ENCODE measurements around the gene KIT.

KIT gene

GRCh38 chr4:54716478-54717065 lies 58.8 kb downstream of the KIT start:
- DNase-seq (ENCODE audit: low spot score): no peak
- no peak for TF ChIP-seq CTCF (IDR thresholded peaks at IDR 0.05)
- Histone ChIP-seq H3K4me3 (no peak overlapping the region), H3K27ac (no peak overlapping the region)

DNA sequence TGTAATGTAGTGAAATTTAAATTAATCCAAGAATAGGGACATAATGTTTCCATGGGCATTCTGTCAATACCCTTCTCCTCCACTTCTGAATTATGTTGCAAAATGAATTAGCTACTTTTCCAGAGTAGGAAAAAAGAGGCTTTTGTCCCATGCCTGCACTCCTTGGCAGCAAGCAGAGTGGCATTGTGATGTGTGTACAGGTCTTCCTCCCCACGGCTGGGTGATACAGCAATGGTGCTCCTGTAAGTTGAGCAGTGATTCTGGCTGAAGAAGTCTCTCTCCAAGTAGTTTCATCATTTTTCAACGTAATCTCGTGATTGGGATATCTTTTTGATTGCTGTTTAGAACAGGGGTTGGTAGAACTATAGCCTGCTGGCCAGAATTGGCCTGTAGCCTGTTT lies 59.9 kb downstream of the KIT start:
- no peak overlapping the region for H3K4me3 ChIP-seq
- no peak for DNase-seq (ENCODE audit: low spot score)
- no peak for TF ChIP-seq CTCF (IDR thresholded peaks at IDR 0.05)
- H3K27ac ChIP-seq: no peak overlapping the region

DNA sequence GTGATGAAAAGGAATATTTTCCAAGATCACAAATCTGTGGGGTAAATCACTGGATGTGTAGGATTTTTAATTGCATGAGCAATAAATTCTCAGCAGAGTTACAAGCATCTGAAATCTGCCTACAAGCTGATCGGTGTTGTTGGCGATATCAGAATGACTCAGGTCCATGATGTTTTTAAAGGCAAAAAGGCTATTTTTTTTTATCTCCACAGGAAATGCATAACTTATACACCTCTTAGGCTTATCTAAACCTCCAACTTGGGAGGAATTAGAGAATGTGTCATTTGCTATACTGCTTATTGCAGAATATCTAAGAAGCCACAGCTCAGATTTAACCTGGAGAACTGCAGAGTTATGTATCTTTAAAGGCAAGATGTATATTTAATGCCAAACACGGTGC lies 61.6 kb downstream of the KIT start:
- Histone ChIP-seq H3K4me3 (no peak overlapping the region), H3K27ac (no peak overlapping the region)
- no peak for TF ChIP-seq CTCF (IDR thresholded peaks at IDR 0.05)
- no peak for DNase-seq (ENCODE audit: low spot score)

- DNase-seq (ENCODE audit: low spot score): no peak
- TF ChIP-seq CTCF (IDR thresholded peaks at IDR 0.05): no peak
- H3K4me3 ChIP-seq: no peak overlapping the region
- no peak overlapping the region for H3K27ac ChIP-seq
Observed at GRCh38 chr4:54723220-54723619, 65.5 kb downstream of the KIT start.

DNA sequence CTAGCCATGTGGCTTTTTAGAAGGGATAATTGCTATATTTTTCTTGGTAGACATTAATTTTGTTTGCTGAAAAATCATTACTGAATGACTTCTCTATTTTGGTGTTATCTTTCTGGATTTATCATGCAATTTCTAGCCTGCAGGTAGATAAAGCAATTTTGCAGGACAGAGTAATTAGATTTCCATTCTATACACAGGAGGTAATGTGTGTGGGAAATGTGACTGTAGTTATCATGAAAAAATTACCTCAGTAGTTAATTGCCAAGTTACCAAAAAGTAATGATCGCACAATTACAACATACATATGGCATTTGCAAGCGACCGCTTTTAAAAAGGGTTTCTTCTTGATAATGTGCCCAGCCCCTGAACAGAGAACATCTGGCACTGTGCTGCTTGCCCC lies 66.1 kb downstream of the KIT start:
- TF ChIP-seq CTCF (IDR thresholded peaks at IDR 0.05): no peak
- no peak overlapping the region for H3K4me3 ChIP-seq
- DNase-seq (ENCODE audit: low spot score): no peak
- H3K27ac ChIP-seq: no peak overlapping the region

- no peak for DNase-seq (ENCODE audit: low spot score)
- no peak for TF ChIP-seq CTCF (IDR thresholded peaks at IDR 0.05)
- Histone ChIP-seq H3K27ac (no peak overlapping the region), H3K4me3 (no peak overlapping the region)
Observed at GRCh38 chr4:54726907-54727306, 69.2 kb downstream of the KIT start.

DNA sequence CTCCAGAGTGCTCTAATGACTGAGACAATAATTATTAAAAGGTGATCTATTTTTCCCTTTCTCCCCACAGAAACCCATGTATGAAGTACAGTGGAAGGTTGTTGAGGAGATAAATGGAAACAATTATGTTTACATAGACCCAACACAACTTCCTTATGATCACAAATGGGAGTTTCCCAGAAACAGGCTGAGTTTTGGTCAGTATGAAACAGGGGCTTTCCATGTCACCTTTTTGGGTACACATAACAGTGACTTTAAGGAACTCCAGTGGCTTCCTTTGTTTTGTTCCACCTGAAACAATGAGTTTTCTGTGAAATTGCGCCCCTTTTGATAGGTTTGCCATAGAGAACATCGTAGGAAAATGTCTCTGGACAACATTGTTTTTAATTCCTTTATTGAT lies 69.6 kb downstream of the KIT start:
- no peak overlapping the region for H3K27ac ChIP-seq
- no peak for TF ChIP-seq CTCF (IDR thresholded peaks at IDR 0.05)
- no peak overlapping the region for H3K4me3 ChIP-seq
- DNase-seq (ENCODE audit: low spot score): no peak
